Left ventricle myocardium inferior (tissue), 1 donor: ENCODE results near the gene ALDH6A1. TPM values are rescaled to one million over a fixed set of nuclear protein-coding genes. Genes with fewer than 3 reads are reported as not detected.

Experiments
- DNase-seq: peaks from one replicate; pipeline ENCODE4 v3.0.0-alpha.2; 2020
- H3K27ac ChIP-seq: fragments of 200-600 bp; replicated peaks from 2 replicates; pipeline ENCODE4 v1.8.0; 2021
- H3K27me3 ChIP-seq: fragments of 200-600 bp; 2 replicates; pipeline ENCODE4 v1.8.0; 2021; ENCODE audit warnings: low read depth
- H3K36me3 ChIP-seq: fragments of 200-600 bp; 2 replicates; pipeline ENCODE4 v1.8.0; 2021
- H3K4me1 ChIP-seq: fragments of 200-600 bp; 2 replicates; pipeline ENCODE4 v1.8.0; 2021
- H3K4me3 ChIP-seq: fragments of 200-600 bp; 2 replicates; pipeline ENCODE4 v1.8.0; 2021; ENCODE audit warnings: mild to moderate bottlenecking, moderate library complexity
- H3K9me3 ChIP-seq: fragments of 200-600 bp; replicated peaks from 2 replicates; pipeline ENCODE4 v1.8.0; 2021
- intact Hi-C: fragments of 100-400 bp; cut with micrococcal nuclease; formaldehyde crosslinking; loops from one replicate; pipeline ENCODE4 v1.11.0; 2022
- total RNA-seq: library from RNA; stranded (reverse); fragmentation: NEBNext Ultra II Directional; extraction: Animal tissue kit (Norgen Biotek cat#: 25700); gene quantifications from one replicate; pipeline ENCODE4 v1.2.1, GENCODE V29; 2021
- TF ChIP-seq, protein P1 (sequence below): fragments of 200-600 bp; IDR thresholded peaks from 2 replicates; pipeline ENCODE4 v1.8.0; 2021; ENCODE audit warnings: antibody characterized with exemption, mild to moderate bottlenecking, borderline replicate concordance
- donor health status: DM: no; HTN: yes; CAD: no; lungs with severe emphysema.

ALDH6A1 gene
- total RNA-seq, 1 donor from 2014 or later: 69.6 TPM

DNA sequence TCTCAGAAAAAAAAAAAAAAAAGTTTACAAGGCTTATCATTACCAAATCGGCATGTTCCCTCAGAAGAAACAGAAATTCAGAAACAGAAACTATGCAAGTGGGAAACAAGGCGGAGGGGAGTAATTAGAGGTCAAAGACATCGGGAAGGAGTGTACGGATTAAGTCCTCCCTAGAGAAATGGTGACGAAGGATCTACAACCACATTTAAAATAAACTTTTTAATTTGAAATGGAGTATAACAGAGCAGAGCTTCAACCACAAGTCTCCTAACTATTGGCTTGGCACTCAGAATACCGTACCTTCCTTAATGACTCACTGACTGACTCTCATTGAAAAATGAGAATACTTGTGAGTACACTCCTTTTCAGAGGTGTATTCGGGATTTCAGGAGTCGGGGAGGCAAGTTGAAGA lies 66.1 kb downstream of the ALDH6A1 start:
- no peak for DNase-seq
- intact Hi-C loops: no loop called here
- Histone ChIP-seq H3K27me3 (no peaks in the 10 kb centered on the region), H3K36me3 (peaks cover 13% of the 10 kb centered on the region), H3K9me3 (no peaks in the 10 kb centered on the region), H3K4me1 (peaks cover 23% of the 10 kb centered on the region), H3K27ac (peak overlapping the region; percentile 99), H3K4me3 (peak overlapping the region; percentile 98)
- TF ChIP-seq, protein P1, sequence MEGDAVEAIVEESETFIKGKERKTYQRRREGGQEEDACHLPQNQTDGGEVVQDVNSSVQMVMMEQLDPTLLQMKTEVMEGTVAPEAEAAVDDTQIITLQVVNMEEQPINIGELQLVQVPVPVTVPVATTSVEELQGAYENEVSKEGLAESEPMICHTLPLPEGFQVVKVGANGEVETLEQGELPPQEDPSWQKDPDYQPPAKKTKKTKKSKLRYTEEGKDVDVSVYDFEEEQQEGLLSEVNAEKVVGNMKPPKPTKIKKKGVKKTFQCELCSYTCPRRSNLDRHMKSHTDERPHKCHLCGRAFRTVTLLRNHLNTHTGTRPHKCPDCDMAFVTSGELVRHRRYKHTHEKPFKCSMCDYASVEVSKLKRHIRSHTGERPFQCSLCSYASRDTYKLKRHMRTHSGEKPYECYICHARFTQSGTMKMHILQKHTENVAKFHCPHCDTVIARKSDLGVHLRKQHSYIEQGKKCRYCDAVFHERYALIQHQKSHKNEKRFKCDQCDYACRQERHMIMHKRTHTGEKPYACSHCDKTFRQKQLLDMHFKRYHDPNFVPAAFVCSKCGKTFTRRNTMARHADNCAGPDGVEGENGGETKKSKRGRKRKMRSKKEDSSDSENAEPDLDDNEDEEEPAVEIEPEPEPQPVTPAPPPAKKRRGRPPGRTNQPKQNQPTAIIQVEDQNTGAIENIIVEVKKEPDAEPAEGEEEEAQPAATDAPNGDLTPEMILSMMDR: no peak

DNA sequence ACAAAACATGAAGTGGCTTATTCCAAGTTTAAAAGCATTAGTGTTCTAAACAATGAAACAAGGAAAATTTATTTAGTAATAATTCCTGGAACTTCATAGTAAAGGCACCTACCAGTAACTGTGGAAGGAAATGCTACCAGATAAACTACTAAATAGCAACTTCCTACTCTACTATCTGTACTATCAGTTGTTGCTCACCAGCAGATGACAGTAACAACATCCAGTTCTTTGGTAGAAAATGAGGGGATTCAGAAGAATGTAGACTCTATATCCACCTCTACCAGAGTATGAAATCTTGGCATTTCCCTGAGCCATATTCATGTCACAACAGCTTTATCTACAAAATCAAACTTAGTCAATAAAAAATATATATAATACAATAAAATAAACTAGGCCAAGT lies 68.3 kb downstream of the ALDH6A1 start:
- TF ChIP-seq, protein P1: no peak
- intact Hi-C loops: no loop called here

DNA sequence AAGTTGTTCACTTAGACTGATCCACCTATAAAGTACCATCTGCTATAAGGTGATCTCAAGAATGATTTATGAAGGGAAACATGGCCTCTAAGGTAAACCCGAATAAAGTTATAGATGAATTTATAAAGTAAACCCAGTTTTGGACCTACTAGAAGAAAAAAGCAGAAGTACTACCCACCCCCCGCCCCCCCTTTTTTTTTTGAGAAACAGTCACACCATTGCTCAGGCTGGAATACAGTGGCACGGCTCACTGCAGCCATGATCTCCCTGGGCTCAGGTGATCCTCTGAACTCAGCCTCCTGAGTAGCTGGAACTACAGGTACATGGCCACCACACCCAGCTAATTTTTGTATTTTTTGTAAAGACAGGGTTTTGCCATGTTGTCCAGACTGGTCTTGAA lies 69.1 kb downstream of the ALDH6A1 start:
- Histone ChIP-seq H3K9me3 (no peaks in the 10 kb centered on the region), H3K36me3 (peaks cover 31% of the 10 kb centered on the region), H3K4me3 (no peak overlapping the region), H3K4me1 (peaks cover 22% of the 10 kb centered on the region), H3K27me3 (no peaks in the 10 kb centered on the region), H3K27ac (no peak overlapping the region)
- TF ChIP-seq, protein P1: no peak
- DNase-seq: no peak
- intact Hi-C loops: no loop called here

More for the DNA sequence above, 68.3 kb downstream of the ALDH6A1 start:
- no peak for DNase-seq
- Histone ChIP-seq H3K36me3 (peaks cover 23% of the 10 kb centered on the region), H3K4me1 (peaks cover 23% of the 10 kb centered on the region), H3K27me3 (no peaks in the 10 kb centered on the region), H3K27ac (no peak overlapping the region), H3K9me3 (no peaks in the 10 kb centered on the region), H3K4me3 (no peak overlapping the region)

DNA sequence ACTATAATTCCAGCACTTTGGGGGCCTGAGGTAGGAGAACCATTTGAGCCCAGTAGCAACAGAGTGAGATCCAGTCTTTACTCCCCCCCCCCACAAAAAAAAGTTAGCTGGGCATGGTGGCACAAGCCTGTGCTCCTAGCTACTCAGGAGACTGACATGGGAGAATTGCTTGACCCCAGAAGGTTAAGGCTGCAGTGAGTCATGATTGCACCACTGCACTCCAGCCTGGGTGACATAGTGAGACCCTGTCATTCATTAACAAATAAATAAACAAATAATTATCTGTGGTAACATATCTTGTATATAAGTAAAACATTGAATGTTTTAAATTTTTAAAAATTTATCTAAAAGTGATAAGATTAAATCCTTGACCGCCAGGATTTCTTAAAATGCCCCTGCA lies 70.0 kb downstream of the ALDH6A1 start:
- intact Hi-C loops: no loop called here
- peaks cover 13% of the 10 kb centered on the region for H3K4me1 ChIP-seq
- H3K27me3 ChIP-seq: no peaks in the 10 kb centered on the region
- DNase-seq: no peak
- peaks cover 38% of the 10 kb centered on the region for H3K36me3 ChIP-seq
- TF ChIP-seq, protein P1: no peak
- H3K9me3 ChIP-seq: no peaks in the 10 kb centered on the region
- H3K4me3 ChIP-seq: no peak overlapping the region
- no peak overlapping the region for H3K27ac ChIP-seq

DNA sequence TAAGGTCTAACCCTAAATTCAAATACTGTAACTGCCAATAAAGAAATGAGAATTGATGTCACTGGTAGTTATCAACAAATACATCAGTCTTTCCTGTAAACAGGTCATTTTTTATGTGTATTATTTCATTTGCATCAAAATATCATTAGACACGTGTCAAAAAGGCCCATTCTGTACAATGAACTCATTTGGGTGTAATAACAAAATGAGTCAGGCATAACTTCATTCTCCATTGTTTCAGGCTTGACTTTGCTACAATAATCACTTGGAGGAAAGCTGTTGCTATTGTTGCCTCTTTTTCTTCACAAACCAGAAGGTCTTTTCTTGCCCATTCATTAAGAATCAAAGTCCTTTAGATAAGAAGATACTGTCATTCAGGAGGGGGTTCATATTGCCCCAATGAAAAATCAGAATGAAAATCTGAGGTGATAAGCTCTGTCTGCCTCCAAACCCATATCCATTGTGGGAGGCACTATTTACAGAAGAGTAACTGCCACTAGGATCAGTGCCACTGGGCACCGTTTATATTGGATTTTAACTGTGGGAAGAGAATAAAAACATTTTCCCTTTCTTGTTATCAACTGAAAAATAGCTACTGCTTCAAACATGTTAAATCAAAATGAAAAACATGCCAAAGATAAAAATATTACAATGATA lies 75.3 kb downstream of the ALDH6A1 start:
- Histone ChIP-seq H3K27ac (no peak overlapping the region), H3K4me1 (no peaks in the 10 kb centered on the region), H3K9me3 (no peaks in the 10 kb centered on the region), H3K36me3 (peaks cover 60% of the 10 kb centered on the region), H3K27me3 (no peaks in the 10 kb centered on the region), H3K4me3 (no peak overlapping the region)
- intact Hi-C loops: no loop called here
- TF ChIP-seq, protein P1: no peak
- DNase-seq: no peak

Other genes with a start within 250 kb of the ALDH6A1 start
- 37.4 TPM for gene PTGR2, start 232.6 kb downstream of the ALDH6A1 start, total RNA-seq
- gene ZNF410, start 197.6 kb downstream of the ALDH6A1 start, total RNA-seq: 16.5 TPM
- gene FAM161B, start 134.4 kb downstream of the ALDH6A1 start, total RNA-seq: 4.7 TPM
- gene COQ6, start 134.2 kb downstream of the ALDH6A1 start, total RNA-seq: 49.8 TPM
- gene ENTPD5, start 65.2 kb downstream of the ALDH6A1 start, total RNA-seq: 6.3 TPM
- gene BBOF1, start 65.1 kb downstream of the ALDH6A1 start, total RNA-seq: 3.8 TPM
- gene LIN52, start 503 bp upstream of the ALDH6A1 start, total RNA-seq: 8.0 TPM
- gene VSX2, start 155.0 kb upstream of the ALDH6A1 start, total RNA-seq: not detected
- 23.6 TPM for gene ABCD4, start 218.5 kb upstream of the ALDH6A1 start, total RNA-seq